Osteocyte (in vitro differentiated cells): ENCODE measurements around the gene CNRIP1. TPM values are rescaled to one million over a fixed set of nuclear protein-coding genes. Genes with fewer than 3 reads are reported as not detected.

Source experiments
- DNase-seq: peaks from one replicate; pipeline ENCODE4 v3.0.0; 2021; ENCODE audit warnings: mixed read lengths; ENCODE audit not compliant: unreplicated experiment; ENCODE audit errors: extremely low spot score
- H3K27ac Mint-ChIP-seq: one replicate; pipeline ENCODE4 v1.8.0; 2021; ENCODE audit warnings: mild to moderate bottlenecking, mixed read lengths; ENCODE audit not compliant: unreplicated experiment
- H3K27me3 Mint-ChIP-seq: one replicate; pipeline ENCODE4 v1.8.0; 2021; ENCODE audit warnings: mixed read lengths; ENCODE audit not compliant: unreplicated experiment
- H3K36me3 Mint-ChIP-seq: one replicate; pipeline ENCODE4 v1.8.0; 2021; ENCODE audit warnings: mixed read lengths; ENCODE audit not compliant: unreplicated experiment
- H3K4me1 Mint-ChIP-seq: one replicate; pipeline ENCODE4 v1.8.0; 2021; ENCODE audit warnings: mixed read lengths; ENCODE audit not compliant: unreplicated experiment
- H3K4me3 Mint-ChIP-seq: one replicate; pipeline ENCODE4 v1.8.0; 2021; ENCODE audit warnings: mild to moderate bottlenecking, moderate library complexity, mixed read lengths; ENCODE audit not compliant: unreplicated experiment
- H3K9me3 Mint-ChIP-seq: one replicate; pipeline ENCODE4 v1.8.0; 2021; ENCODE audit warnings: mixed read lengths; ENCODE audit not compliant: unreplicated experiment
- CTCF ChIP-seq: fragments of 200-600 bp; sonication (generic); IDR thresholded peaks from 2 replicates; pipeline ENCODE4 v1.5.0; 2021; ENCODE audit warnings: antibody characterized with exemption, mild to moderate bottlenecking, moderate library complexity
- total RNA-seq: library from RNA; stranded (reverse); gene quantifications from 2 replicates; pipeline ENCODE4 v1.2.1, GENCODE V29; 2021

The CNRIP1 gene
- total RNA-seq, 1 donor from 2014 or later, result 33.9 TPM

GRCh38 chr2:68328901-68329300 lies 9.2 kb upstream of the CNRIP1 start:
- Mint-ChIP-seq H3K36me3 (no peaks in the 10 kb centered on the region), H3K27ac (no peak overlapping the region), H3K27me3 (no peaks in the 10 kb centered on the region), H3K4me1 (peaks cover 8% of the 10 kb centered on the region), H3K4me3 (no peak overlapping the region), H3K9me3 (no peaks in the 10 kb centered on the region)
- DNase-seq, result no peak
- no peak for TF ChIP-seq CTCF

- Mint-ChIP-seq H3K4me3 (no peak overlapping the region), H3K36me3 (no peaks in the 10 kb centered on the region), H3K27me3 (peaks cover 3% of the 10 kb centered on the region), H3K27ac (no peak overlapping the region), H3K9me3 (no peaks in the 10 kb centered on the region), H3K4me1 (peaks cover 4% of the 10 kb centered on the region)
- TF ChIP-seq CTCF, result no peak
- DNase-seq, result no peak
These were observed 5.3 kb upstream of the CNRIP1 start for GRCh38 chr2:68325056-68325455.

GRCh38 chr2:68320118-68320641 lies 431 bp upstream of the CNRIP1 start:
- Mint-ChIP-seq H3K4me1 (peaks cover 27% of the 10 kb centered on the region), H3K36me3 (peaks cover 4% of the 10 kb centered on the region), H3K27me3 (peaks cover 3% of the 10 kb centered on the region), H3K4me3 (peak overlapping the region; percentile 93), H3K9me3 (no peaks in the 10 kb centered on the region), H3K27ac (peak overlapping the region; percentile 94)
- no peak for TF ChIP-seq CTCF
- DNase-seq, result no peak

- Mint-ChIP-seq H3K27me3 (peaks cover 3% of the 10 kb centered on the region), H3K36me3 (peaks cover 10% of the 10 kb centered on the region), H3K9me3 (peaks cover 3% of the 10 kb centered on the region), H3K4me1 (peaks cover 29% of the 10 kb centered on the region), H3K27ac (peak overlapping the region; percentile 94), H3K4me3 (peak overlapping the region; percentile 93)
- no peak for DNase-seq
- TF ChIP-seq CTCF, result no peak
These were observed 793 bp downstream of the CNRIP1 start for GRCh38 chr2:68318914-68319397.

- peaks cover 3% of the 10 kb centered on the region for H3K27me3 Mint-ChIP-seq
- TF ChIP-seq CTCF, result no peak
- peaks cover 3% of the 10 kb centered on the region for H3K9me3 Mint-ChIP-seq
- H3K27ac Mint-ChIP-seq, result peak overlapping the region; percentile 94
- DNase-seq, result no peak
- H3K4me1 Mint-ChIP-seq, result peaks cover 29% of the 10 kb centered on the region
- H3K36me3 Mint-ChIP-seq, result peaks cover 12% of the 10 kb centered on the region
- peak overlapping the region; percentile 93 for H3K4me3 Mint-ChIP-seq
These were observed 1.5 kb downstream of the CNRIP1 start for GRCh38 chr2:68317971-68318913.
